ENCODE results near the gene RGL4. TPM values are rescaled to one million over a fixed set of nuclear protein-coding genes. Genes with fewer than 3 reads are reported as not detected.

The RGL4 gene
- total and polyA plus RNA-seq, 2 of the 13 experiments (the other 11 are each of a cell fraction or from before 2014, with no cell fraction given): not detected

DNA sequence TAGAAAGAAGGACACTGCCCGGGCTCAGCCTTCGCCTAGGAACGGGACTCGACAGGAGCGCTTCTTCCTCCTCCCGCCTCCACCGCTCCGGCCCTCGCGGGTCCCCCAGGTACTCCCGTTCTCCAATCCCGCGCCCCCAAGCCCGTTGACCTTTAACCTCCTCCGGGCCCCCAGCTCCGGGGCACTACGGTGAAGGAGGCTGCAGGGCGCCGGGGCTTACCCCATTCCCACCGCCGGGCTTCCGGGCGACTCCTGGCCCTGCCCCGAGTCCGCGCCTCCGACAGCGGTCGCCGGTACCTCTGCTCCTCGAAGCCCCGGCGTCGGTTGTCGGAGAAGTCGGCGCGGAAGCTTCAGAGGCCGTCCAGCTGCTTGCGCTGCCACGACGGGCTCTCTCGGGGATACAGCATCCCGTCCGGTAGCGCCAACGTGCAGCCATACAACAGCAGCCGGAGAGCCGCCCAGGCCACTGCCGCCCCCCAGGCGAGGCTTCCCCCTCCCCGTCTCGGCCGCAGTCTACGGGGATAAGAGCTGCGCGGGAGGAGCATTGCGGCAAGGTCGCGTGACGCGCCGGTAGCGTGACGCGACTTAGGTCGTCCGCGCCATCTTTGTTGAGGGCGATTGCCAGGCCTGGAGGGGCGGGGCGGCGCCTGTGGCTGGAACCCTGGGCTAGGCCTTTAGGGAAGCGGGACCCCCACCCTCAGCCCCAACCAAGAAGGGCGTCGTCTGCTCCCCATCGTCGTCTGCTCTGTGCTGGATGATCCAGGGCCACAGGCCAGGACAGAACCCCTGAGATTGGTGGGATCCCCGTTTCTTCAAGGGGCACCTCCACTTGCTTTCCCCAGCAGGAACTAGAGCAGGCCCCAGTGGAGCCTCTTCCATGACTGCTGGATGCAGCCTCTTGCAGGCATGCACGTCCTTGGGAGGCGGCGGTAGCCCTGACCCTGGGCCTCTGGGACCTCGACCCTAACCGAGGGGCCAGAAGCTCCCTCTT, 26.3 kb downstream of the RGL4 start (continued):
- TF ChIP-seq, protein P1, sequence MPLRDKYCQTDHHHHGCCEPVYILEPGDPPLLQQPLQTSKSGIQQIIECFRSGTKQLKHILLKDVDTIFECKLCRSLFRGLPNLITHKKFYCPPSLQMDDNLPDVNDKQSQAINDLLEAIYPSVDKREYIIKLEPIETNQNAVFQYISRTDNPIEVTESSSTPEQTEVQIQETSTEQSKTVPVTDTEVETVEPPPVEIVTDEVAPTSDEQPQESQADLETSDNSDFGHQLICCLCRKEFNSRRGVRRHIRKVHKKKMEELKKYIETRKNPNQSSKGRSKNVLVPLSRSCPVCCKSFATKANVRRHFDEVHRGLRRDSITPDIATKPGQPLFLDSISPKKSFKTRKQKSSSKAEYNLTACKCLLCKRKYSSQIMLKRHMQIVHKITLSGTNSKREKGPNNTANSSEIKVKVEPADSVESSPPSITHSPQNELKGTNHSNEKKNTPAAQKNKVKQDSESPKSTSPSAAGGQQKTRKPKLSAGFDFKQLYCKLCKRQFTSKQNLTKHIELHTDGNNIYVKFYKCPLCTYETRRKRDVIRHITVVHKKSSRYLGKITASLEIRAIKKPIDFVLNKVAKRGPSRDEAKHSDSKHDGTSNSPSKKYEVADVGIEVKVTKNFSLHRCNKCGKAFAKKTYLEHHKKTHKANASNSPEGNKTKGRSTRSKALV (CRISPR knock-in tag; IDR thresholded peaks at IDR 0.05): no peak
- TF ChIP-seq FOXK1 (CRISPR knock-in tag; IDR thresholded peaks at IDR 0.05; ENCODE audit: borderline replicate concordance, low read depth) (no peak), ZNF382 (CRISPR knock-in tag; IDR thresholded peaks at IDR 0.05; ENCODE audit: borderline replicate concordance) (no peak), ZNF160 (CRISPR knock-in tag; IDR thresholded peaks at IDR 0.05) (peak; percentile 83; the same call in 1 of the 2 replicates), RFX5 (IDR thresholded peaks at IDR 0.05; ENCODE audit: low read depth, low read length) (no peak), KDM4B (CRISPR knock-in tag; IDR thresholded peaks at IDR 0.05) (no peak; the same call in 1 of the 2 replicates), ZNF24 (IDR thresholded peaks at IDR 0.05) (no peak), MEIS1 (CRISPR knock-in tag; IDR thresholded peaks at IDR 0.05; ENCODE audit: borderline replicate concordance) (peak; percentile 81), ZSCAN20 (CRISPR knock-in tag; IDR thresholded peaks at IDR 0.05; ENCODE audit: borderline replicate concordance) (no peak; the same call in 1 of the 2 replicates), MED13 (CRISPR knock-in tag; IDR thresholded peaks at IDR 0.05) (no peak), NR3C1 (CRISPR knock-in tag; IDR thresholded peaks at IDR 0.05) (no peak), KDM6A (CRISPR knock-in tag; IDR thresholded peaks at IDR 0.05; ENCODE audit: low read depth) (no peak), RARG (CRISPR knock-in tag; IDR thresholded peaks at IDR 0.05; ENCODE audit: low read depth) (no peak), ZNF746 (CRISPR knock-in tag; IDR thresholded peaks at IDR 0.05) (no peak), ZBTB38 (CRISPR knock-in tag; IDR thresholded peaks at IDR 0.05) (peak; percentile 64; the same call in 1 of the 2 replicates), ZSCAN31 (CRISPR knock-in tag; IDR thresholded peaks at IDR 0.05; ENCODE audit: low read depth) (peak; percentile 78)
- TF ChIP-seq, protein P2, sequence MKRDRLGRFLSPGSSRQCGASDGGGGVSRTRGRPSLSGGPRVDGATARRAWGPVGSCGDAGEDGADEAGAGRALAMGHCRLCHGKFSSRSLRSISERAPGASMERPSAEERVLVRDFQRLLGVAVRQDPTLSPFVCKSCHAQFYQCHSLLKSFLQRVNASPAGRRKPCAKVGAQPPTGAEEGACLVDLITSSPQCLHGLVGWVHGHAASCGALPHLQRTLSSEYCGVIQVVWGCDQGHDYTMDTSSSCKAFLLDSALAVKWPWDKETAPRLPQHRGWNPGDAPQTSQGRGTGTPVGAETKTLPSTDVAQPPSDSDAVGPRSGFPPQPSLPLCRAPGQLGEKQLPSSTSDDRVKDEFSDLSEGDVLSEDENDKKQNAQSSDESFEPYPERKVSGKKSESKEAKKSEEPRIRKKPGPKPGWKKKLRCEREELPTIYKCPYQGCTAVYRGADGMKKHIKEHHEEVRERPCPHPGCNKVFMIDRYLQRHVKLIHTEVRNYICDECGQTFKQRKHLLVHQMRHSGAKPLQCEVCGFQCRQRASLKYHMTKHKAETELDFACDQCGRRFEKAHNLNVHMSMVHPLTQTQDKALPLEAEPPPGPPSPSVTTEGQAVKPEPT (CRISPR knock-in tag; IDR thresholded peaks at IDR 0.05; ENCODE audit: low read depth): 0 out of 2 replicates have a peak, but pooled peaks have one; percentile 45
- TF ChIP-seq, protein P3, sequence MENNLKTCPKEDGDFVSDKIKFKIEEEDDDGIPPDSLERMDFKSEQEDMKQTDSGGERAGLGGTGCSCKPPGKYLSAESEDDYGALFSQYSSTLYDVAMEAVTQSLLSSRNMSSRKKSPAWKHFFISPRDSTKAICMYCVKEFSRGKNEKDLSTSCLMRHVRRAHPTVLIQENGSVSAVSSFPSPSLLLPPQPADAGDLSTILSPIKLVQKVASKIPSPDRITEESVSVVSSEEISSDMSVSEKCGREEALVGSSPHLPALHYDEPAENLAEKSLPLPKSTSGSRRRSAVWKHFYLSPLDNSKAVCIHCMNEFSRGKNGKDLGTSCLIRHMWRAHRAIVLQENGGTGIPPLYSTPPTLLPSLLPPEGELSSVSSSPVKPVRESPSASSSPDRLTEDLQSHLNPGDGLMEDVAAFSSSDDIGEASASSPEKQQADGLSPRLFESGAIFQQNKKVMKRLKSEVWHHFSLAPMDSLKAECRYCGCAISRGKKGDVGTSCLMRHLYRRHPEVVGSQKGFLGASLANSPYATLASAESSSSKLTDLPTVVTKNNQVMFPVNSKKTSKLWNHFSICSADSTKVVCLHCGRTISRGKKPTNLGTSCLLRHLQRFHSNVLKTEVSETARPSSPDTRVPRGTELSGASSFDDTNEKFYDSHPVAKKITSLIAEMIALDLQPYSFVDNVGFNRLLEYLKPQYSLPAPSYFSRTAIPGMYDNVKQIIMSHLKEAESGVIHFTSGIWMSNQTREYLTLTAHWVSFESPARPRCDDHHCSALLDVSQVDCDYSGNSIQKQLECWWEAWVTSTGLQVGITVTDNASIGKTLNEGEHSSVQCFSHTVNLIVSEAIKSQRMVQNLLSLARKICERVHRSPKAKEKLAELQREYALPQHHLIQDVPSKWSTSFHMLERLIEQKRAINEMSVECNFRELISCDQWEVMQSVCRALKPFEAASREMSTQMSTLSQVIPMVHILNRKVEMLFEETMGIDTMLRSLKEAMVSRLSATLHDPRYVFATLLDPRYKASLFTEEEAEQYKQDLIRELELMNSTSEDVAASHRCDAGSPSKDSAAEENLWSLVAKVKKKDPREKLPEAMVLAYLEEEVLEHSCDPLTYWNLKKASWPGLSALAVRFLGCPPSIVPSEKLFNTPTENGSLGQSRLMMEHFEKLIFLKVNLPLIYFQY (CRISPR knock-in tag; IDR thresholded peaks at IDR 0.05; ENCODE audit: borderline replicate concordance): peak; percentile 49; the same call in 1 of the 2 replicates
- TF ChIP-seq, protein P4, sequence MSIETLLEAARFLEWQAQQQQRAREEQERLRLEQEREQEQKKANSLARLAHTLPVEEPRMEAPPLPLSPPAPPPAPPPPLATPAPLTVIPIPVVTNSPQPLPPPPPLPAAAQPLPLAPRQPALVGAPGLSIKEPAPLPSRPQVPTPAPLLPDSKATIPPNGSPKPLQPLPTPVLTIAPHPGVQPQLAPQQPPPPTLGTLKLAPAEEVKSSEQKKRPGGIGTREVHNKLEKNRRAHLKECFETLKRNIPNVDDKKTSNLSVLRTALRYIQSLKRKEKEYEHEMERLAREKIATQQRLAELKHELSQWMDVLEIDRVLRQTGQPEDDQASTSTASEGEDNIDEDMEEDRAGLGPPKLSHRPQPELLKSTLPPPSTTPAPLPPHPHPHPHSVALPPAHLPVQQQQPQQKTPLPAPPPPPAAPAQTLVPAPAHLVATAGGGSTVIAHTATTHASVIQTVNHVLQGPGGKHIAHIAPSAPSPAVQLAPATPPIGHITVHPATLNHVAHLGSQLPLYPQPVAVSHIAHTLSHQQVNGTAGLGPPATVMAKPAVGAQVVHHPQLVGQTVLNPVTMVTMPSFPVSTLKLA (IDR thresholded peaks at IDR 0.05): peak; percentile 14
